GM12878 (cell line): ENCODE results near the gene MEAK7. TPM values are rescaled to one million over a fixed set of nuclear protein-coding genes. Genes with fewer than 3 reads are reported as not detected.

ENCODE experiments used
- ATAC-seq: fragments of 200-7000 bp; cut with Tn5 transposase; 3 replicates; pipeline ENCODE4 v1.9.1; 2020; ENCODE audit warnings: mild to moderate bottlenecking, moderate library complexity
- Bru-seq: library from RNA; stranded (reverse); fragments of 400-500 nt; gene quantifications from one replicate; lab custom pipeline; 2021; lab: Mats Ljungman, UMichigan
- BruChase-seq, 2 experiments: library from RNA; stranded (reverse); fragments of 400-500 nt; gene quantifications; one replicate each; lab custom pipeline; 2021; lab: Mats Ljungman, UMichigan
- BruUV-seq: library from RNA; stranded (reverse); fragments of 400-500 nt; replicated peaks from 2 replicates; lab custom pipeline; 2021; lab: Mats Ljungman, UMichigan
- CTCF ChIA-PET: fragments of 300-600 bp; sonication (Branson Sonifier 250); formaldehyde crosslinking; extraction: SDS; loops from one replicate; lab custom pipeline; 2021; ENCODE audit warnings: inconsistent platforms; lab: Yijun Ruan, JAX
- POLR2A ChIA-PET: fragments of 350-600 bp; formaldehyde crosslinking; extraction: SDS; loops from one replicate; lab custom pipeline; 2021; ENCODE audit warnings: inconsistent platforms; lab: Charles Lee
- RAD21 ChIA-PET: fragments of 300-600 bp; sonication (Branson Sonifier 250); formaldehyde crosslinking; loops from one replicate; lab custom pipeline; 2023; ENCODE audit warnings: antibody characterized with exemption; ENCODE audit not compliant: unreplicated experiment; lab: Charles Lee
- SMC1A ChIA-PET: fragments of 300-600 bp; sonication (Branson Sonifier 250); formaldehyde crosslinking; loops from one replicate; lab custom pipeline; 2023; ENCODE audit not compliant: unreplicated experiment, uncharacterized antibody; lab: Charles Lee
- DNase-seq: peaks from one replicate; pipeline ENCODE4 v3.0.0-alpha.2; 2011; ENCODE audit warnings: low read depth, low spot score
- FAIRE-seq: peaks from 3 replicates; lab custom pipeline; 2011; peaks lifted over from hg19 to GRCh38; lab: Jason Lieb, UNC
- H2AFZ ChIP-seq: 2 replicates; pipeline ENCODE4 v1.6.0; 2011; ENCODE audit warnings: low read depth, low read length, control low read depth; ENCODE audit not compliant: control insufficient read depth
- H3K27ac ChIP-seq: 2 replicates; pipeline ENCODE4 v1.5.1; 2011; ENCODE audit warnings: control low read depth; ENCODE audit not compliant: control insufficient read depth, insufficient read depth
- H3K27me3 ChIP-seq, 2 experiments: replicated peaks in 1 of 2; 2 replicates each; pipeline versions ENCODE4 v1.6.0 to v1.6.1; 2011; ENCODE audit warnings: low read length in 1 of 2; ENCODE audit not compliant: control insufficient read depth in 2 of 2, insufficient read depth in 2 of 2
- H3K36me3 ChIP-seq, 2 experiments: 2 replicates each; pipeline ENCODE4 v1.5.1; 2011; ENCODE audit warnings: low read length in 1 of 2; ENCODE audit not compliant: control insufficient read depth in 2 of 2, insufficient read depth in 2 of 2
- H3K4me1 ChIP-seq: 2 replicates; pipeline ENCODE4 v1.6.1; 2011; ENCODE audit warnings: mild to moderate bottlenecking, low read length, moderate library complexity, mixed read lengths; ENCODE audit not compliant: control insufficient read depth, insufficient read depth
- H3K4me2 ChIP-seq: 2 replicates; pipeline ENCODE4 v1.6.0; 2011; ENCODE audit warnings: control low read depth; ENCODE audit not compliant: control insufficient read depth, insufficient read depth
- H3K4me3 ChIP-seq: fragments of 200-600 bp; sonication (generic); 2 replicates; pipeline ENCODE4 v1.5.1; 2016
- H3K79me2 ChIP-seq: 2 replicates; pipeline ENCODE4 v1.6.0; 2011; ENCODE audit warnings: low read length; ENCODE audit not compliant: control insufficient read depth, insufficient read depth
- H3K9ac ChIP-seq: 2 replicates; pipeline ENCODE4 v1.8.0; 2011; ENCODE audit warnings: low read length, control low read depth, mixed read lengths; ENCODE audit not compliant: control insufficient read depth, insufficient read depth
- H3K9me3 ChIP-seq: replicated peaks from 3 replicates; pipeline ENCODE4 v1.5.1; 2011; ENCODE audit warnings: mild to moderate bottlenecking, low read length; ENCODE audit not compliant: control insufficient read depth, insufficient read depth
- H4K20me1 ChIP-seq: 2 replicates; pipeline ENCODE4 v1.6.0; 2011; ENCODE audit not compliant: control insufficient read depth, insufficient read depth
- ATF7 ChIP-seq: fragments of 450-650 bp; IDR thresholded peaks from 2 replicates; pipeline ENCODE4 v1.6.1; 2016; ENCODE audit warnings: low read depth, mild to moderate bottlenecking
- BMI1 ChIP-seq: fragments of 450-650 bp; IDR thresholded peaks from 2 replicates; pipeline ENCODE4 v1.6.1; 2016; ENCODE audit warnings: mild to moderate bottlenecking, moderate library complexity, borderline replicate concordance
- CEBPB ChIP-seq, 2 experiments: fragments of 150-350 bp in 1 of 2; IDR thresholded peaks; 2 replicates each; pipeline ENCODE4 v1.6.1; 2012 to 2014; ENCODE audit warnings: low read depth in 2 of 2, low read length in 2 of 2, borderline replicate concordance in 1 of 2, inconsistent platforms in 1 of 2
- CHD4 ChIP-seq: fragments of 200-600 bp; sonication (generic); IDR thresholded peaks from 2 replicates; pipeline ENCODE4 v1.6.1; 2016; ENCODE audit warnings: mild to moderate bottlenecking
- CREB1 ChIP-seq: IDR thresholded peaks from 2 replicates; pipeline ENCODE4 v1.6.1; 2012; ENCODE audit warnings: low read depth, mild to moderate bottlenecking, inconsistent platforms
- NR2C1 ChIP-seq: fragments of 450-650 bp; IDR thresholded peaks from 2 replicates; pipeline ENCODE4 v1.6.1; 2017; ENCODE audit warnings: antibody characterized with exemption, mild to moderate bottlenecking, moderate library complexity
- POLR2A ChIP-seq: IDR thresholded peaks from 2 replicates; pipeline ENCODE4 v1.6.1; 2011; ENCODE audit warnings: low read depth, mild to moderate bottlenecking, low read length
- POLR2AphosphoS2 ChIP-seq: IDR thresholded peaks from 2 replicates; pipeline ENCODE4 v1.6.1; 2011; ENCODE audit warnings: low read depth, mild to moderate bottlenecking, low read length, improper control_type of control experiment, moderate library complexity
- RB1 ChIP-seq: fragments of 450-650 bp; formaldehyde crosslinking; IDR thresholded peaks from 2 replicates; pipeline ENCODE4 v1.6.1; 2017; ENCODE audit warnings: mild to moderate bottlenecking, borderline replicate concordance
- RBBP5 ChIP-seq: fragments of 200-600 bp; sonication (generic); conservative IDR thresholded peaks from 2 replicates; pipeline ENCODE4 v1.6.1; 2016
- RELA ChIP-seq: fragments of 450-650 bp; IDR thresholded peaks from 2 replicates; pipeline ENCODE4 v1.8.0; 2014; ENCODE audit warnings: borderline replicate concordance; ENCODE audit not compliant: partially characterized antibody
- SIX5 ChIP-seq: IDR thresholded peaks from 2 replicates; pipeline ENCODE4 v1.6.1; 2011; ENCODE audit warnings: mild to moderate bottlenecking, low read depth, low read length, moderate library complexity; ENCODE audit not compliant: severe bottlenecking
- SREBF1 ChIP-seq: IDR thresholded peaks from 2 replicates; pipeline ENCODE4 v1.6.1; 2012; ENCODE audit warnings: mild to moderate bottlenecking, low read length
- STAT3 ChIP-seq: IDR thresholded peaks from 2 replicates; pipeline ENCODE4 v1.6.1; 2011; ENCODE audit warnings: low read depth, low read length, improper control_type of control experiment
- SUZ12 ChIP-seq: fragments of 200-600 bp; sonication (generic); IDR thresholded peaks from one replicate; pipeline ENCODE4 v1.6.1; 2018; ENCODE audit warnings: antibody characterized with exemption, mild to moderate bottlenecking; ENCODE audit not compliant: unreplicated experiment
- WGBS: methylation state at CpG from one replicate; pipeline ENCODE4 v1.1.6; 2016; ENCODE audit warnings: low lambda C conversion rate; ENCODE audit not compliant: insufficient replicate concordance, insufficient coverage; ENCODE audit errors: missing lambda C conversion rate; 5-methylcytosine and 5-hydroxymethylcytosine counted together
- in situ Hi-C: fragments of 300-500 bp; cut with MboI; formaldehyde crosslinking; loops from 9 replicates; pipeline ENCODE4 v1.14.3; 2018; ENCODE audit warnings: mixed read lengths
- intact Hi-C: fragments of 100-400 bp; cut with micrococcal nuclease; formaldehyde crosslinking; loops from one replicate; pipeline ENCODE4 v1.14.2; 2022; ENCODE audit not compliant: unreplicated experiment
- long read RNA-seq, 2 experiments: library from polyadenylated mRNA; unstranded; transcript quantifications; one replicate each; pipeline ENCODE4 v2.0.0, GENCODE V29; 2019 to 2020
- polyA minus RNA-seq, 3 experiments: library from RNA; depleted of rRNA, polyadenylated mRNA; stranded (reverse); fragments of >200 nt; gene quantifications; 2 replicates each; pipeline ENCODE4 v1.2.3, GENCODE V29; 2011
- polyA plus RNA-seq, 11 experiments: library from polyadenylated mRNA; depleted of rRNA in 4 of 11; unstranded in 6 of 11; stranded (reverse) in 5 of 11; fragments of >200 nt; fragmentation: Nextera tagmentation in 4 of 11; fragmentation: Illumina TruSeq in 1 of 11; extraction: Ambion mirVana in 4 of 11; extraction: Trizol in 1 of 11; gene quantifications; 1 replicate in 1 of 11; 2 replicates in 10 of 11; pipeline versions ENCODE4 v1.2.1 to v1.2.3, GENCODE V29; 2011 to 2016; ENCODE audit warnings: inconsistent platforms in 2 of 11, missing spikeins in 2 of 11, low read depth in 1 of 11
- total RNA-seq, 4 experiments: library from RNA; depleted of rRNA in 3 of 4; stranded (reverse); fragments of >200 nt in 3 of 4; fragmentation: Illumina TruSeq in 1 of 4; extraction: Trizol in 1 of 4; gene quantifications; 2 replicates each; pipeline versions ENCODE4 v1.2.1 to v1.2.3, GENCODE V29; 2013 to 2021
- TF ChIP-seq, protein P1 (sequence below): fragments of 450-650 bp; IDR thresholded peaks from 2 replicates; pipeline ENCODE4 v1.6.1; 2017; ENCODE audit warnings: low read depth, mild to moderate bottlenecking, moderate library complexity

Gene MEAK7, protein sequence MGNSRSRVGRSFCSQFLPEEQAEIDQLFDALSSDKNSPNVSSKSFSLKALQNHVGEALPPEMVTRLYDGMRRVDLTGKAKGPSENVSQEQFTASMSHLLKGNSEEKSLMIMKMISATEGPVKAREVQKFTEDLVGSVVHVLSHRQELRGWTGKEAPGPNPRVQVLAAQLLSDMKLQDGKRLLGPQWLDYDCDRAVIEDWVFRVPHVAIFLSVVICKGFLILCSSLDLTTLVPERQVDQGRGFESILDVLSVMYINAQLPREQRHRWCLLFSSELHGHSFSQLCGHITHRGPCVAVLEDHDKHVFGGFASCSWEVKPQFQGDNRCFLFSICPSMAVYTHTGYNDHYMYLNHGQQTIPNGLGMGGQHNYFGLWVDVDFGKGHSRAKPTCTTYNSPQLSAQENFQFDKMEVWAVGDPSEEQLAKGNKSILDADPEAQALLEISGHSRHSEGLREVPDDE
- 39.4 and 41.4 TPM in 2 replicates for total RNA-seq (2013; cell fraction: nucleolus; rRNA removed)
- total RNA-seq (2014; rRNA removed) (6.2 and 6.8 TPM in 2 replicates), total RNA-seq (2014; rRNA removed; fragmentation: Illumina TruSeq; extraction: Trizol) (5.5 TPM in 2 replicates), total RNA-seq (2021) (8.5 and 9.2 TPM in 2 replicates), polyA plus RNA-seq (2011; rRNA removed) (10.7 and 10.9 TPM in 2 replicates), polyA plus RNA-seq (2014; fragmentation: Illumina TruSeq; extraction: Trizol) (4.4 and 6.7 TPM in 2 replicates), polyA plus RNA-seq (2014; fragmentation: Nextera tagmentation; extraction: Ambion mirVana) (1 to 10 TPM; 1.4 to 1.5 TPM), polyA plus RNA-seq (2014; rRNA removed) (5.6 and 5.9 TPM in 2 replicates), polyA plus RNA-seq (2016; fragmentation: Nextera tagmentation; extraction: Ambion mirVana) (10 to 100 TPM; 11.0 to 11.9 TPM), polyA minus RNA-seq (2011; rRNA and poly(A)+ RNA removed) (8.3 and 9.7 TPM in 2 replicates), Bru-seq, nascent RNA (percentile 63 among the genes with signal in this experiment), BruChase-seq, experiment 1, labeled RNA remaining after a 6-hour chase (percentile 66 among the genes with signal in this experiment), BruChase-seq, experiment 2, labeled RNA remaining after a 2-hour chase (percentile 67 among the genes with signal in this experiment)
- polyA plus RNA-seq (2011; ENCODE audit: low read depth): 4.0 TPM
- 8.5 and 11.3 TPM in 2 replicates for polyA plus RNA-seq (2011; cell fraction: cytosol; rRNA removed)
- 10.4 and 11.0 TPM in 2 replicates for polyA plus RNA-seq (2011; cell fraction: nucleus; rRNA removed)
- polyA plus RNA-seq (2012): 3.1 and 3.9 TPM in 2 replicates
- 2.7 and 5.7 TPM in 2 replicates for polyA minus RNA-seq (2011; cell fraction: cytosol; rRNA and poly(A)+ RNA removed)
- 5.4 and 9.5 TPM in 2 replicates for polyA minus RNA-seq (2011; cell fraction: nucleus; rRNA and poly(A)+ RNA removed)
- long read RNA-seq, experiment 1, full-length matches to known transcripts: 3 of 5 reads
- long read RNA-seq, experiment 1, partial matches to known transcripts: 0 of 5 reads
- long read RNA-seq, experiment 1, other reads (novel, unspliced or antisense): 2 of 5 reads
- long read RNA-seq, experiment 2, full-length matches to known transcripts: 12 of 28 reads
- long read RNA-seq, experiment 2, partial matches to known transcripts: 3 of 28 reads
- long read RNA-seq, experiment 2, other reads (novel, unspliced or antisense): 13 of 28 reads

DNA sequence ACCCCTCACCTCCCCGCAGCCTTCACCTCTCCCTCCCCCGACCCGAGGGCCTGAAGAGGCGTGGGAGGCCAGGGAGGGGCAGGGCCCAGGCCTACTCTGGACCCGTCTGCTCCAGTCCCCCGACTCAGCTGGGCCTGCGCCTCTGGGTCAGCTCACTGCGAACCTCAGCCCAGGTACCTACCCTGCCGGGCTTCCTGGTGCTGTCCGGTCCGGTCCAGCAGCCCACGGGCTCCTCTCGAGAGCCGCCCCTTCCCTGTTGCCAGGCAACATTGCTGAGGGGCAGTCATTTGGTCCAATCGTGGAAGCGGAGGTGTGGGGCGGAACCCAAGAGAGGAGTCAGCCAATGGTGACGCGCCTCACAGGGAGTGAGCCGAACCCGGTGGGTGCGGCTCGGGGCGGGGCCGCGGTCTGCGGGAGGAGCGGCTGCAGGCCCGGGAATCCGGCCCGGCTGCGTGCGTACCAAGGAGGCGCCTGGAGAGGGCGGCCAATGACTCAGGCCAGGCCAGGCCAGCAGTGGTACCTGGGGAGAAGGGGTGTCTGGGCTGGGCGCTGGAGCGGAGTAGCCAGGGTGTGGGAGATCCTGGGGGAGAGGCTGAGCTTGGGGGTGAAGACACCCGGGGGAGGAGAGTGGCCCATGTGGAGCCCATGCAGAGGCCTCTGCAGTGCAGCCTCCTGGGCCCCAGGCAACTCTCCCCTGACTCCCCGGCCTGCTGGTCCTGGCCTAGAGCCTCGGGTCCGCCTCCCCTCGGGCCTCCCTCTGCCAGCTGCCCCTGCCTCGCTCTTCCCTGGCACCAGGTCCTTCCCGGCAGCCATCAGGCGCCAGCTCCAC lies at the start of gene MEAK7:
Gene MEAK7 (minus strand): TSS at position 240 of the 829 bp plus-strand sequence. CDS start 6,573 bp downstream, outside the sequence.
- peak within 1 kb of the TSS; percentile 98 for H2AFZ ChIP-seq
- ATAC-seq (peak; percentile 91), DNase-seq (peak; percentile 86), FAIRE-seq (peak; percentile 99)
- H4K20me1 ChIP-seq: no peaks in the 10 kb centered on the region
- in situ Hi-C loops (loop anchor here (5.0 to 25.0 kb wide), 2 partner anchors 458 to 723 kb away; no protein-coding TSS in a partner anchor), intact Hi-C loops (loop anchor here (10.0 kb wide), 1 partner anchor 550 kb away; the partner anchor contains the start of gene OSGIN1)
- ChIA-PET CTCF (interaction anchor here (0.6 to 11.6 kb wide), 13 partner anchors 8 to 250 kb away, joined by 3 to 299 read pairs (median 5); no protein-coding TSS in a partner anchor), SMC1A (interaction anchor here (1.1 to 6.0 kb wide), 5 partner anchors 11 to 228 kb away, joined by 3 to 47 read pairs (median 19); no protein-coding TSS in a partner anchor), POLR2A (interaction anchor here (0.5 to 1.6 kb wide), 5 partner anchors 14 to 144 kb away, joined by 3 to 5 read pairs (median 4); partner anchors contain the start of gene KLHL36), RAD21 (interaction anchor here (0.9 to 6.2 kb wide), 7 partner anchors 89 to 420 kb away, joined by 3 to 43 read pairs (median 5); no protein-coding TSS in a partner anchor)
- H3K27me3 ChIP-seq: no peaks in the 10 kb centered on the region
- H3K36me3 ChIP-seq: no peaks in the 10 kb centered on the region
- H3K4me2 ChIP-seq: peak within 1 kb of the TSS; percentile 98
- H3K4me1 ChIP-seq: peaks cover 50% of the 10 kb centered on the region
- peaks cover 15% of the 10 kb centered on the region for H3K79me2 ChIP-seq
- H3K9me3 ChIP-seq: no peaks in the 10 kb centered on the region
- H3K27ac ChIP-seq: peak within 1 kb of the TSS; percentile 82
- BruUV-seq: TSS peak; percentile 64
- peak within 1 kb of the TSS; percentile 88 for H3K4me3 ChIP-seq
- WGBS: 1% methylated on average over 40 of the region's 45 CpGs
- peak within 1 kb of the TSS; percentile 81 for H3K9ac ChIP-seq
- peak; percentile 39; the same call in 1 of the 2 replicates for TF ChIP-seq CREB1
- TF ChIP-seq SUZ12: no peak
- TF ChIP-seq POLR2AphosphoS2: no peak
- TF ChIP-seq BMI1: peak; percentile 98
- TF ChIP-seq, protein P1, sequence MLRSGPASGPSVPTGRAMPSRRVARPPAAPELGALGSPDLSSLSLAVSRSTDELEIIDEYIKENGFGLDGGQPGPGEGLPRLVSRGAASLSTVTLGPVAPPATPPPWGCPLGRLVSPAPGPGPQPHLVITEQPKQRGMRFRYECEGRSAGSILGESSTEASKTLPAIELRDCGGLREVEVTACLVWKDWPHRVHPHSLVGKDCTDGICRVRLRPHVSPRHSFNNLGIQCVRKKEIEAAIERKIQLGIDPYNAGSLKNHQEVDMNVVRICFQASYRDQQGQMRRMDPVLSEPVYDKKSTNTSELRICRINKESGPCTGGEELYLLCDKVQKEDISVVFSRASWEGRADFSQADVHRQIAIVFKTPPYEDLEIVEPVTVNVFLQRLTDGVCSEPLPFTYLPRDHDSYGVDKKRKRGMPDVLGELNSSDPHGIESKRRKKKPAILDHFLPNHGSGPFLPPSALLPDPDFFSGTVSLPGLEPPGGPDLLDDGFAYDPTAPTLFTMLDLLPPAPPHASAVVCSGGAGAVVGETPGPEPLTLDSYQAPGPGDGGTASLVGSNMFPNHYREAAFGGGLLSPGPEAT: peak; percentile 20; the same call in 1 of the 2 replicates
- TF ChIP-seq RBBP5: no peak
- 0 out of 2 replicates have a peak, but pooled peaks have one; percentile 61 for TF ChIP-seq RB1
- no peak for TF ChIP-seq STAT3
- TF ChIP-seq CEBPB (IDR thresholded peaks at IDR 0.05; ENCODE audit: borderline replicate concordance in 1 of 2, low read depth in 2 of 2, low read length in 2 of 2): no peak
- TF ChIP-seq RELA: no peak
- TF ChIP-seq POLR2A: peak; percentile 78
- TF ChIP-seq NR2C1: no peak
- no peak for TF ChIP-seq CHD4
- TF ChIP-seq SREBF1: no peak
- no peak for TF ChIP-seq ATF7
- TF ChIP-seq SIX5: no peak
